Liver (tissue), 9 donors: ENCODE data around the gene GNAI3. TPM values are rescaled to one million over a fixed set of nuclear protein-coding genes. Genes with fewer than 3 reads are reported as not detected.

ENCODE experiments used
- DNase-seq: peaks from one replicate; pipeline ENCODE4 v3.0.0-alpha.2; 2017; ENCODE audit warnings: low spot score
- H3K27ac ChIP-seq, 2 donors: one replicate each; pipeline ENCODE4 v1.7.0; 2013; ENCODE audit warnings: inconsistent platforms in 2 of 2, low read length in 2 of 2, control low read depth in 1 of 2, low read depth in 1 of 2, mild to moderate bottlenecking in 1 of 2
- H3K27me3 ChIP-seq, 4 donors: one replicate each; pipeline versions ENCODE4 v1.6.1 to v1.7.0; 2013; ENCODE audit warnings: low read length in 3 of 4, inconsistent platforms in 1 of 4, mild to moderate bottlenecking in 1 of 4, moderate library complexity in 1 of 4; ENCODE audit not compliant: control insufficient read depth in 4 of 4, insufficient read depth in 4 of 4
- H3K36me3 ChIP-seq, 4 donors: one replicate each; pipeline versions ENCODE4 v1.6.1 to v1.7.0; 2013; ENCODE audit warnings: low read length in 3 of 4, mild to moderate bottlenecking in 3 of 4, low read depth in 1 of 4, moderate library complexity in 1 of 4; ENCODE audit not compliant: control insufficient read depth in 4 of 4, insufficient read depth in 3 of 4
- H3K4me1 ChIP-seq, 4 donors: one replicate each; pipeline versions ENCODE4 v1.6.1 to v1.7.0; 2013; ENCODE audit warnings: low read length in 3 of 4, mild to moderate bottlenecking in 3 of 4, moderate library complexity in 1 of 4; ENCODE audit not compliant: control insufficient read depth in 4 of 4, insufficient read depth in 4 of 4
- H3K4me3 ChIP-seq, 3 donors: one replicate each; pipeline versions ENCODE4 v1.6.1 to v1.7.0; 2013; ENCODE audit warnings: low read length in 3 of 3, control low read depth in 1 of 3, low read depth in 1 of 3, mild to moderate bottlenecking in 1 of 3
- H3K9ac ChIP-seq, 2 donors: one replicate each; pipeline ENCODE4 v1.7.0; 2013; ENCODE audit warnings: low read length in 2 of 2, mild to moderate bottlenecking in 2 of 2, moderate library complexity in 2 of 2, control low read depth in 1 of 2, low read depth in 1 of 2
- H3K9me3 ChIP-seq, 4 donors: one replicate each; pipeline versions ENCODE4 v1.6.1 to v1.7.0; 2013; ENCODE audit warnings: low read length in 3 of 4; ENCODE audit not compliant: control insufficient read depth in 4 of 4
- CTCF ChIP-seq: fragments of 150-350 bp; IDR thresholded peaks from 2 replicates; pipeline ENCODE4 v1.5.1; 2017; ENCODE audit warnings: improper control_type of control experiment, low read depth, low read length; ENCODE audit not compliant: missing input control
- EGR1 ChIP-seq, 2 donors: IDR thresholded peaks; 2 replicates each; pipeline ENCODE4 v1.6.1; 2016 to 2018; ENCODE audit warnings: antibody characterized with exemption in 2 of 2, low read depth in 2 of 2
- FOXA1 ChIP-seq: IDR thresholded peaks from 2 replicates; pipeline ENCODE4 v1.6.1; 2016; ENCODE audit warnings: antibody characterized with exemption
- FOXA2 ChIP-seq: IDR thresholded peaks from 2 replicates; pipeline ENCODE4 v1.6.1; 2016; ENCODE audit warnings: antibody characterized with exemption
- GABPA ChIP-seq, 2 donors: IDR thresholded peaks in 1 of 2; conservative IDR thresholded peaks in 1 of 2; 2 replicates each; pipeline ENCODE4 v1.6.1; 2016; ENCODE audit warnings: antibody characterized with exemption in 2 of 2, mild to moderate bottlenecking in 1 of 2, moderate library complexity in 1 of 2
- HNF4A ChIP-seq, 2 donors: conservative IDR thresholded peaks; 2 replicates each; pipeline ENCODE4 v1.6.1; 2016; ENCODE audit warnings: antibody characterized with exemption in 2 of 2, mild to moderate bottlenecking in 2 of 2
- HNF4G ChIP-seq: IDR thresholded peaks from 2 replicates; pipeline ENCODE4 v1.6.1; 2016; ENCODE audit warnings: antibody characterized with exemption
- JUND ChIP-seq, 2 donors: IDR thresholded peaks; 2 replicates each; pipeline ENCODE4 v1.6.1; 2016; ENCODE audit warnings: antibody characterized with exemption in 2 of 2
- MAX ChIP-seq: IDR thresholded peaks from 2 replicates; pipeline ENCODE4 v1.6.1; 2016; ENCODE audit warnings: antibody characterized with exemption
- NR2F2 ChIP-seq: IDR thresholded peaks from 2 replicates; pipeline ENCODE4 v1.6.1; 2016; ENCODE audit warnings: antibody characterized with exemption
- RAD21 ChIP-seq, 2 donors: IDR thresholded peaks; 2 replicates each; pipeline ENCODE4 v1.6.1; 2016; ENCODE audit warnings: antibody characterized with exemption in 2 of 2, mild to moderate bottlenecking in 2 of 2
- SP1 ChIP-seq: IDR thresholded peaks from 2 replicates; pipeline ENCODE4 v1.6.1; 2018; ENCODE audit warnings: antibody characterized with exemption, mild to moderate bottlenecking
- TAF1 ChIP-seq: conservative IDR thresholded peaks from 2 replicates; pipeline ENCODE4 v1.6.1; 2016; ENCODE audit warnings: antibody characterized with exemption, mild to moderate bottlenecking
- YY1 ChIP-seq: IDR thresholded peaks from 2 replicates; pipeline ENCODE4 v1.6.1; 2016; ENCODE audit warnings: antibody characterized with exemption, mild to moderate bottlenecking
- ZBTB33 ChIP-seq: IDR thresholded peaks from 2 replicates; pipeline ENCODE4 v1.6.1; 2016; ENCODE audit warnings: antibody characterized with exemption
- WGBS: extraction: QIAGEN DNeasy Blood & Tissue Kit; methylation state at CpG from one replicate; pipeline ENCODE4 v1.1.7; 2013; 5-methylcytosine and 5-hydroxymethylcytosine counted together
- polyA plus RNA-seq, 2 donors: library from polyadenylated mRNA; stranded (reverse) in 1 of 2; unstranded in 1 of 2; fragments of 200-250 nt in 1 of 2; fragments of >200 nt in 1 of 2; fragmentation: Nextera tagmentation in 1 of 2; extraction: Ambion mirVana in 1 of 2; gene quantifications; one replicate each; pipeline versions ENCODE4 v1.2.1 to v1.2.3, GENCODE V29; 2013 to 2015
- total RNA-seq, 2 donors: library from RNA; depleted of rRNA; stranded (reverse); fragments of >200 nt; gene quantifications; one replicate each; pipeline ENCODE4 v1.2.3, GENCODE V29; 2014
- TF ChIP-seq, protein P1 (sequence below): IDR thresholded peaks from 2 replicates; pipeline ENCODE4 v1.6.1; 2016; ENCODE audit warnings: antibody characterized with exemption, mild to moderate bottlenecking
- TF ChIP-seq, protein P2 (sequence below): IDR thresholded peaks from 2 replicates; pipeline ENCODE4 v1.6.1; 2016; ENCODE audit warnings: antibody characterized with exemption
- donor health status: healthy.
- donor health status: healthy.
- donor health status: healthy.
- donor health status: healthy.
- donor health status: healthy.

GNAI3 gene
- total and polyA plus RNA-seq, 4 donors, result 1.9 to 6.5 (median 4.3) TPM

GRCh38 chr1:109657395-109657794, 109.0 kb downstream of the GNAI3 start:
- DNase-seq, result no peak
- no peaks in the 10 kb centered on the region for H3K9me3 ChIP-seq
- 98% methylated on average over 4 of the region's 4 CpGs for WGBS
- no peak overlapping the region for H3K4me3 ChIP-seq
- TF ChIP-seq FOXA1 (no peak), RAD21 (IDR thresholded peaks at IDR 0.05) (no peak), FOXA2 (no peak), HNF4A (conservative IDR thresholded peaks at IDR 0.05) (no peak), CTCF (no peak), NR2F2 (no peak), HNF4G (no peak), JUND (IDR thresholded peaks at IDR 0.05) (no peak), TAF1 (no peak), MAX (no peak)
- TF ChIP-seq, protein P1, sequence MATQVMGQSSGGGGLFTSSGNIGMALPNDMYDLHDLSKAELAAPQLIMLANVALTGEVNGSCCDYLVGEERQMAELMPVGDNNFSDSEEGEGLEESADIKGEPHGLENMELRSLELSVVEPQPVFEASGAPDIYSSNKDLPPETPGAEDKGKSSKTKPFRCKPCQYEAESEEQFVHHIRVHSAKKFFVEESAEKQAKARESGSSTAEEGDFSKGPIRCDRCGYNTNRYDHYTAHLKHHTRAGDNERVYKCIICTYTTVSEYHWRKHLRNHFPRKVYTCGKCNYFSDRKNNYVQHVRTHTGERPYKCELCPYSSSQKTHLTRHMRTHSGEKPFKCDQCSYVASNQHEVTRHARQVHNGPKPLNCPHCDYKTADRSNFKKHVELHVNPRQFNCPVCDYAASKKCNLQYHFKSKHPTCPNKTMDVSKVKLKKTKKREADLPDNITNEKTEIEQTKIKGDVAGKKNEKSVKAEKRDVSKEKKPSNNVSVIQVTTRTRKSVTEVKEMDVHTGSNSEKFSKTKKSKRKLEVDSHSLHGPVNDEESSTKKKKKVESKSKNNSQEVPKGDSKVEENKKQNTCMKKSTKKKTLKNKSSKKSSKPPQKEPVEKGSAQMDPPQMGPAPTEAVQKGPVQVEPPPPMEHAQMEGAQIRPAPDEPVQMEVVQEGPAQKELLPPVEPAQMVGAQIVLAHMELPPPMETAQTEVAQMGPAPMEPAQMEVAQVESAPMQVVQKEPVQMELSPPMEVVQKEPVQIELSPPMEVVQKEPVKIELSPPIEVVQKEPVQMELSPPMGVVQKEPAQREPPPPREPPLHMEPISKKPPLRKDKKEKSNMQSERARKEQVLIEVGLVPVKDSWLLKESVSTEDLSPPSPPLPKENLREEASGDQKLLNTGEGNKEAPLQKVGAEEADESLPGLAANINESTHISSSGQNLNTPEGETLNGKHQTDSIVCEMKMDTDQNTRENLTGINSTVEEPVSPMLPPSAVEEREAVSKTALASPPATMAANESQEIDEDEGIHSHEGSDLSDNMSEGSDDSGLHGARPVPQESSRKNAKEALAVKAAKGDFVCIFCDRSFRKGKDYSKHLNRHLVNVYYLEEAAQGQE, result no peak
- TF ChIP-seq, protein P2, sequence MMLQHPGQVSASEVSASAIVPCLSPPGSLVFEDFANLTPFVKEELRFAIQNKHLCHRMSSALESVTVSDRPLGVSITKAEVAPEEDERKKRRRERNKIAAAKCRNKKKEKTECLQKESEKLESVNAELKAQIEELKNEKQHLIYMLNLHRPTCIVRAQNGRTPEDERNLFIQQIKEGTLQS, result no peak
- peaks cover 6 to 21% (median 13%) of the 10 kb centered on the region in 4 donors for H3K4me1 ChIP-seq
- H3K27ac ChIP-seq, result no peak overlapping the region
- H3K9ac ChIP-seq, result no peak overlapping the region
- peaks cover 0 to 24% (median 8%) of the 10 kb centered on the region in 4 donors for H3K36me3 ChIP-seq
- no peaks in the 10 kb centered on the region for H3K27me3 ChIP-seq

- Histone ChIP-seq H3K4me3 (no peak overlapping the region), H3K36me3 (peaks cover 0 to 24% (median 8%) of the 10 kb centered on the region in 4 donors), H3K9me3 (no peaks in the 10 kb centered on the region), H3K9ac (no peak overlapping the region), H3K4me1 (peaks cover 6 to 21% (median 13%) of the 10 kb centered on the region in 4 donors), H3K27me3 (no peaks in the 10 kb centered on the region), H3K27ac (no peak overlapping the region)
- DNase-seq, result no peak
- WGBS, result 82% methylated on average over 7 of the region's 7 CpGs
- no peak for TF ChIP-seq YY1
- TF ChIP-seq EGR1 (IDR thresholded peaks at IDR 0.05; ENCODE audit: low read depth in 2 of 2), result no peak
- no peak for TF ChIP-seq NR2F2
- no peak for TF ChIP-seq HNF4A (conservative IDR thresholded peaks at IDR 0.05)
- no peak for TF ChIP-seq HNF4G
- TF ChIP-seq FOXA2, result no peak
- no peak for TF ChIP-seq SP1
- TF ChIP-seq TAF1, result no peak
- no peak for TF ChIP-seq RAD21 (IDR thresholded peaks at IDR 0.05)
- TF ChIP-seq ZBTB33, result no peak
- TF ChIP-seq FOXA1, result no peak
- TF ChIP-seq MAX, result no peak
- TF ChIP-seq GABPA (IDR thresholded peaks at IDR 0.05 in 1 of 2, conservative IDR thresholded peaks at IDR 0.05 in 1 of 2), result no peak
- TF ChIP-seq, protein P2, result no peak
- no peak for TF ChIP-seq CTCF
- no peak for TF ChIP-seq JUND (IDR thresholded peaks at IDR 0.05)
Measured at GRCh38 chr1:109657970-109658369, 109.6 kb downstream of the GNAI3 start.
